ENCODE measurements around the gene CAMKK2.
"Not testable (repeated sequence)": the region's sequence is repeated elsewhere in the genome, so short reads cannot be mapped to it uniquely, and the experiment has no call there.

The CAMKK2 gene

GRCh38 chr12:121298411-121298810 lies 1.9 kb upstream of the CAMKK2 start:
- not testable (repeated sequence) for DNase-seq

- peak in 12 of 56 donors; percentile 9 to 53 (median 39) for DNase-seq
Measured at GRCh38 chr12:121297435-121297991, 1.0 kb upstream of the CAMKK2 start.

- DNase-seq: peak in 18 of 56 donors; percentile 15 to 62 (median 44)
Measured at GRCh38 chr12:121295746-121296617, 527 bp downstream of the CAMKK2 start.

- DNase-seq: peak in 2 of 56 donors; percentile 20 to 28
Measured at GRCh38 chr12:121295116-121295745, 1.3 kb downstream of the CAMKK2 start.

GRCh38 chr12:121294151-121294889 lies 2.2 kb downstream of the CAMKK2 start:
- peak in 4 of 56 donors; percentile 7 to 39 (median 10) for DNase-seq

GRCh38 chr12:121293603-121294002 lies 2.9 kb downstream of the CAMKK2 start:
- no peak for DNase-seq

- no peak for DNase-seq
Measured at GRCh38 chr12:121290410-121290809, 6.1 kb downstream of the CAMKK2 start.

GRCh38 chr12:121289962-121290361 lies 6.5 kb downstream of the CAMKK2 start:
- no peak for DNase-seq

- DNase-seq: no peak
Measured at GRCh38 chr12:121288986-121289385, 7.5 kb downstream of the CAMKK2 start.

- DNase-seq: peak in 17 of 56 donors; percentile 3 to 52 (median 24)
Measured at GRCh38 chr12:121288158-121288845, 8.2 kb downstream of the CAMKK2 start.

GRCh38 chr12:121287267-121287954 lies 9.1 kb downstream of the CAMKK2 start:
- peak in 1 of 56 donors; percentile 1 for DNase-seq

GRCh38 chr12:121285856-121286255 lies 10.7 kb downstream of the CAMKK2 start:
- DNase-seq: no peak

GRCh38 chr12:121284551-121285390 lies 11.7 kb downstream of the CAMKK2 start:
- DNase-seq: no peak

- no peak for DNase-seq
Measured at GRCh38 chr12:121283841-121284240, 12.7 kb downstream of the CAMKK2 start.

- DNase-seq: no peak
Measured at GRCh38 chr12:121283388-121283787, 13.1 kb downstream of the CAMKK2 start.

GRCh38 chr12:121282910-121283309 lies 13.6 kb downstream of the CAMKK2 start:
- not testable (repeated sequence) for DNase-seq

- DNase-seq: no peak
Measured at GRCh38 chr12:121282072-121282742, 14.3 kb downstream of the CAMKK2 start.

GRCh38 chr12:121281116-121281515 lies 15.4 kb downstream of the CAMKK2 start:
- DNase-seq: not testable (repeated sequence)

GRCh38 chr12:121280531-121280930 lies 16.0 kb downstream of the CAMKK2 start:
- not testable (repeated sequence) for DNase-seq
